ENCODE results near the gene TTLL11. TPM values are rescaled to one million over a fixed set of nuclear protein-coding genes. Genes with fewer than 3 reads are reported as not detected.

TTLL11 gene
- total RNA-seq, 4 donors from 2014 or later: 7.2 to 12.1 (median 9.9) TPM

DNA sequence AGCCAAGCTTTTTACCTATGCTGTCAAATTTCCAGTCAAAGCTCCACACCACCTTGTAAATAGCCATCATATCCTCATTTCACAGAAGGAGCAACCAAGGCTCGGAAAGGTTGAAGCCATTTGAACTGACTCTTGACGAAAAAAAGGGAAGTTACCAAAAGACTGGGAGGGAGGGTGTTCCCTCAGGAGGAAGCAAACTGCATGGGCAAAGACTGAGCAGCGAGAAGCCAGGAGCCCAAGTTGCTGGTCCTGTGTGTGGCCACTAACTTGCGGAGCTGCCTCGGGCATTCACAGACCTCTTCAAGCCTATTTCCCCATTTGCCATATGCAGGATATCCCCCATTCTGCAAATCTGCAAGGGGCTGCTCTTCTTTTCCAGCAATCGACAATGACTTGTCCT lies 37.4 kb downstream of the TTLL11 start:
- Histone ChIP-seq H3K4me1 (peaks cover 15% of the 10 kb centered on the region), H3K36me3 (no peaks in the 10 kb centered on the region), H3K4me3 (no peak overlapping the region), H3K9me3 (no peaks in the 10 kb centered on the region), H3K27me3 (no peaks in the 10 kb centered on the region), H3K27ac (no peak overlapping the region)
- DNase-seq (ENCODE audit: low spot score in 2 of 2): no peak
- WGBS: 98% methylated on average over 6 of the region's 6 CpGs
- no peak for TF ChIP-seq POLR2A (IDR thresholded peaks at IDR 0.05)
- no peak for TF ChIP-seq POLR2AphosphoS5 (IDR thresholded peaks at IDR 0.05)
- TF ChIP-seq EP300 (IDR thresholded peaks at IDR 0.05): no peak
- no peak for TF ChIP-seq CTCF (IDR thresholded peaks at IDR 0.05)

GRCh38 chr9:122053567-122054350 lies 39.3 kb downstream of the TTLL11 start:
- no peak for DNase-seq (ENCODE audit: low spot score in 2 of 2)
- 57% methylated on average over 19 of the region's 19 CpGs for WGBS
- H3K4me1 ChIP-seq: peaks cover 15% of the 10 kb centered on the region
- no peaks in the 10 kb centered on the region for H3K36me3 ChIP-seq
- H3K9me3 ChIP-seq: no peaks in the 10 kb centered on the region
- H3K27me3 ChIP-seq: no peaks in the 10 kb centered on the region
- peak overlapping the region; percentile 43 for H3K27ac ChIP-seq
- TF ChIP-seq CTCF (IDR thresholded peaks at IDR 0.05) (no peak), POLR2A (IDR thresholded peaks at IDR 0.05) (no peak), EP300 (IDR thresholded peaks at IDR 0.05) (no peak), POLR2AphosphoS5 (IDR thresholded peaks at IDR 0.05) (no peak)
- no peak overlapping the region for H3K4me3 ChIP-seq

DNA sequence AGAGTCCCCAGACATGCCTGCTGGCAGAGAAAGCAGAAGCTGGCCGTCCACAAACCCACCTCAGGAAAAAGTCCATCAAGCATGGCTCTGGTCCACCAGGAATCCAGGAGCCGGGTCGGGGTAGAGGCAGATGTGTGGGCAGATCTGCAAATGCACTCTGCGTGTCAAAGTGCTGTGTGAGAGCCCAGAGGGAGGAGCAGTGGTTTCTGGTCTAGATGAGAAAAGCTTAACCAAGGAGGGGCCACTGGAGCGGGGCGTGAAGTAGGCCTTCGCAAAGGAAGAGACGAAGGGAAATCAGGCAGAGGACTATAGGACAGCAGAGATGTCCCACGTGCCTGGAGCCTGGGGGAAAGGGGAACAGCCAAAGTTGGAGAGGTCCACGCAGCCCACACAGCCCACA lies 40.0 kb downstream of the TTLL11 start:
- Histone ChIP-seq H3K27ac (peak overlapping the region; percentile 43), H3K9me3 (no peaks in the 10 kb centered on the region), H3K4me3 (no peak overlapping the region), H3K4me1 (peaks cover 13% of the 10 kb centered on the region), H3K36me3 (no peaks in the 10 kb centered on the region), H3K27me3 (no peaks in the 10 kb centered on the region)
- 73% methylated on average over 10 of the region's 10 CpGs for WGBS
- TF ChIP-seq POLR2AphosphoS5 (IDR thresholded peaks at IDR 0.05): no peak
- no peak for TF ChIP-seq EP300 (IDR thresholded peaks at IDR 0.05)
- no peak for TF ChIP-seq CTCF (IDR thresholded peaks at IDR 0.05)
- TF ChIP-seq POLR2A (IDR thresholded peaks at IDR 0.05): no peak
- no peak for DNase-seq (ENCODE audit: low spot score in 2 of 2)

DNA sequence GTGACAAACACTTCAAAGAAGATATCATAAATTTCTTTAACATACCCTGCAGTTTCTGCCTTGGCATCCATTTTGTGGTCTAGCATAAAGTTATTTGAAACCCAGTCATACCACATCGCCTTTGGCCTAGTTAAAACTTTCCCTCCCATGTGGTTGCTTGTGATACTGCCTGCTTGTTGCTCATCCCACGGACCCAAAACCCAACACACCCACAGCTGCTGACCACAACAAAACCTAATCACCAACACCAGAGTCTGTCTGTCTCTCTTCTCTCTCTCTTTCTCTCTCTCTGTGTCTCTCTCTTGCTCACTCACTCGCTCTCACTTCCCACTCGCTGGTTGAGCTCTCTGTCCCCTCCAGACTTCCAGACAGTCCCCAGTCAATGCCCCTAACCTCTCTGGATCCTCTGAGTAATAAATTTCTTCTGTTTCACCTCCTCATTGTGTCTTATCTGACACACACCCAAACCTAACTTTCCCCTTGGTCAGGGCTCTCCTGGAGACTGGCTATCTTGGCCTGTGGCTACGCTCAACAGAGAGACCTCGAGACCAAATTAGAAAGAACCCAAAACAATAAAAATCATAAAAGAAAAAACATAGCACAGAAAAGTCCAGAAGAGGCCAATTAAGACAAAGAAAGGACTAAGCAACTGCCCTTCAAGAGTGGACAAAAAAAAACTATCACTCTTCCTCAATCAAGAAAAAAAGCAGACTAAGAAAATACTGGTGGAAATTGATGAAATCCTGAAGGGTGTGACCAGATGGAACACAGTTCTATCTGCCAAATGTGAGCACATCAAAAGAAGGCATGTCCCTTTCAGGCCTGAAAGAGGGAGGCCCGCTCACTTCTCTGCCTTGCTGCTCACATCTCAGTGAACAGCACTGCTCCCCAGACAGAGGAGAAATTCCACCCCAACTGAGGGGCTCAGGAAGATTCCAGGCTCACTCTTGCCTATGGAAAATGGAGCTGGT lies 41.5 kb downstream of the TTLL11 start:
- peaks cover 11% of the 10 kb centered on the region for H3K4me1 ChIP-seq
- no peak overlapping the region for H3K27ac ChIP-seq

More for the DNA sequence above, 41.5 kb downstream of the TTLL11 start:
- Histone ChIP-seq H3K4me3 (no peak overlapping the region), H3K36me3 (no peaks in the 10 kb centered on the region), H3K27me3 (no peaks in the 10 kb centered on the region), H3K9me3 (no peaks in the 10 kb centered on the region)
- no peak for DNase-seq (ENCODE audit: low spot score in 2 of 2)
- WGBS: 78% methylated on average over 7 of the region's 7 CpGs
- no peak for TF ChIP-seq EP300 (IDR thresholded peaks at IDR 0.05)
- TF ChIP-seq CTCF (IDR thresholded peaks at IDR 0.05): no peak
- no peak for TF ChIP-seq POLR2AphosphoS5 (IDR thresholded peaks at IDR 0.05)
- TF ChIP-seq POLR2A (IDR thresholded peaks at IDR 0.05): no peak

All from suprapubic skin (tissue), 4 donors.